ENCODE measurements around the gene SP5.
"Not testable (repeated sequence)": the region's sequence is repeated elsewhere in the genome, so short reads cannot be mapped to it uniquely, and the experiment has no call there.

SP5 gene

GRCh38 chr2:170715062-170715931 is at the start of gene SP5:
Gene SP5, plus strand, starts transcription at chr2:170715337. Its CDS starts 176 bp downstream, at chr2:170715513.
- TF ChIP-seq ZNF274 (IDR thresholded peaks at IDR 0.05; ENCODE audit: low read depth, low read length) = no peak

DNA sequence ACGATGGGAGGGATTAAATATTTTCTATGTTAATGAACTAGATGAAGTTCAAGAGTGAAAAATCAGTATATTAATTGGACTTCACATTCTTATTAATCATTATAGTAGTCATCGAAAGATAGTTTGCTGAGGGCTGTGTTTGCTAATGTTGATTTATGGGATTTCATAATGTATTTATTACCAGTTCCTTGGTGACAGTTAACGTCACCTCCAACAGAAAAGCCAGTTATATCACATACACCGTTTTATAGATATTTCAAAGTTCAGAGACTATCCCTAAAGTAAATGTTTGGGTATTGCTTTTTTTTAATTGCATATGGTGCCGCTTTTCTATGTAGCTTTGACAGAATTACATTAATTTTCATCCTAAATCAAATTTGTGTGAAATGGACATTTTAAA is 49.4 kb upstream of the SP5 start:
- H3K4me3 ChIP-seq (ENCODE audit: low read length) = no peak overlapping the region
- TF ChIP-seq ZNF274 (IDR thresholded peaks at IDR 0.05; ENCODE audit: low read depth, low read length) = no peak

More at GRCh38 chr2:170715062-170715931, at the start of gene SP5:
- peak within 1 kb of the TSS; percentile 47; the same call in 1 of the 2 replicates for H3K4me3 ChIP-seq (ENCODE audit: low read length)

DNA sequence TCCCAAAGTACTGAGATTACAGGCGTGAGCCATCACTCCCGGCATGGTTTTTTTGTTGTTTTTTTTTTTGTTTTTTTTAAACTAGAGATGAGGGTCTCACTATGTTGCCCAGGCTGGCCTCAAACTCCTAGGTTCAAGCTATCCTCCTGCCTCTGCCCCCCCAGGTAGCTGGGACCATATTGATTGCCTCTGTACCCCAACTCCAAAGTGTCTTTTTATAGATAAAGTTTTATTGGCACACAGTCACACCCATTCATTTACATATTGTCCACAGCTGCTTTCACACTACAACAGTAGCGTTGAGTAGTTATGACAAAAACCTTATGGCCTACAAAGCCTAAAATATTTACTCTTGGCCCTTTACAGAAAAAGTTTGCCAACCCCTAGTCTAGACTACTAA is 45.2 kb upstream of the SP5 start:
- H3K4me3 ChIP-seq (ENCODE audit: low read length) = no peak overlapping the region
- no peak for TF ChIP-seq ZNF274 (IDR thresholded peaks at IDR 0.05; ENCODE audit: low read depth, low read length)

GRCh38 chr2:170670651-170671050 is 44.5 kb upstream of the SP5 start:
- no peak for TF ChIP-seq ZNF274 (IDR thresholded peaks at IDR 0.05; ENCODE audit: low read depth, low read length)
- no peak overlapping the region for H3K4me3 ChIP-seq (ENCODE audit: low read length)

- no peak overlapping the region for H3K4me3 ChIP-seq (ENCODE audit: low read length)
- no peak for TF ChIP-seq ZNF274 (IDR thresholded peaks at IDR 0.05; ENCODE audit: low read depth, low read length)
These were observed 44.1 kb upstream of the SP5 start for GRCh38 chr2:170671079-170671478.

DNA sequence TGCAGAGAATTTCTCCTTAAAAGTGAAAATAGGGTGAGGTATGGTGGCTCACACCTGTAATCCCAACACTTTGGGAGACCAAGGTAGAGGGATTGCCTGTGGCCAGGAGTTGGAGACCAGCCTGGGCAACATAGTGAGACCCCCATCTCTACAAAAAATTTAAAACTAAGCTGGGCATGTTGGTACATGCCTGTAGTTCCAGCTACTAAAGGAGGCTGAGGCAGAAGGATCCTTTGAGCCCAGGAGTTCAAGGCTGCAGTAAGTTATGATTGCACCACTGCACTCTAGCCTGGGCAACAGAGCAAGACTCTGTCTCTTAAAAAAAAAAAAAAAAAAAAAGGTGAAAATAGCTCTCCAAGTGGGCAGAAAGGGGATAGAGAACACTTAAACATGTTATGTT is 40.9 kb upstream of the SP5 start:
- H3K4me3 ChIP-seq (ENCODE audit: low read length) = not testable (repeated sequence)

GRCh38 chr2:170675701-170676100 is 39.4 kb upstream of the SP5 start:
- TF ChIP-seq ZNF274 (IDR thresholded peaks at IDR 0.05; ENCODE audit: low read depth, low read length) = no peak
- H3K4me3 ChIP-seq (ENCODE audit: low read length) = no peak overlapping the region

DNA sequence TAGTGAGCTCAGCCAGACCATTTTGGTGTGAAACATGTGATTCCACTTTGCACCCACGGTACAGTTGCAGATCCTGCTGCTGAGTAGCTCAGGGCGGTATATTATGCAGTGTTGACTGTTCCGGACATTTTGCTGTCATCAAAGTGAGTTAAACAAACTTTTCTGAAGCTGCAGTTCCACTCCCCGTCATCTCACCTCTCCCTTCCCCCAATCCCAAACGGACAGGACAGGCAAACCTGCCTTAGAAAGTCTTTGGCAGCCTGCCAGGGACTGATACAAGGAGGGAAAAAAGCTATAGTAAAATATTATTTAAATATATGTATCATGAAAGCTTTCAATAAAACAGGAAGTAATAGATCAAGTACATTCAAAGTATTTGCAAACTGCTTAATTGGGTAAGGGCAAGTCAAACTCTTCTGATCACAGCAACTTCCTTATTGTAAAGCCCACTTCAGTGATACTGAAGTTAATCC is 35.5 kb upstream of the SP5 start:
- no peak for TF ChIP-seq ZNF274 (IDR thresholded peaks at IDR 0.05; ENCODE audit: low read depth, low read length)
- no peak overlapping the region for H3K4me3 ChIP-seq (ENCODE audit: low read length)

GRCh38 chr2:170680172-170680941 is 34.8 kb upstream of the SP5 start:
- TF ChIP-seq ZNF274 (IDR thresholded peaks at IDR 0.05; ENCODE audit: low read depth, low read length) = no peak
- no peak overlapping the region for H3K4me3 ChIP-seq (ENCODE audit: low read length)

- no peak overlapping the region for H3K4me3 ChIP-seq (ENCODE audit: low read length)
- TF ChIP-seq ZNF274 (IDR thresholded peaks at IDR 0.05; ENCODE audit: low read depth, low read length) = no peak
These were observed 33.8 kb upstream of the SP5 start for GRCh38 chr2:170681311-170681710.

GRCh38 chr2:170685591-170685990 is 29.5 kb upstream of the SP5 start:
- H3K4me3 ChIP-seq (ENCODE audit: low read length) = no peak overlapping the region
- no peak for TF ChIP-seq ZNF274 (IDR thresholded peaks at IDR 0.05; ENCODE audit: low read depth, low read length)

GRCh38 chr2:170689481-170689880 is 25.7 kb upstream of the SP5 start:
- no peak overlapping the region for H3K4me3 ChIP-seq (ENCODE audit: low read length)
- no peak for TF ChIP-seq ZNF274 (IDR thresholded peaks at IDR 0.05; ENCODE audit: low read depth, low read length)

GRCh38 chr2:170690640-170691039 is 24.5 kb upstream of the SP5 start:
- TF ChIP-seq ZNF274 (IDR thresholded peaks at IDR 0.05; ENCODE audit: low read depth, low read length) = no peak
- H3K4me3 ChIP-seq (ENCODE audit: low read length) = no peak overlapping the region

DNA sequence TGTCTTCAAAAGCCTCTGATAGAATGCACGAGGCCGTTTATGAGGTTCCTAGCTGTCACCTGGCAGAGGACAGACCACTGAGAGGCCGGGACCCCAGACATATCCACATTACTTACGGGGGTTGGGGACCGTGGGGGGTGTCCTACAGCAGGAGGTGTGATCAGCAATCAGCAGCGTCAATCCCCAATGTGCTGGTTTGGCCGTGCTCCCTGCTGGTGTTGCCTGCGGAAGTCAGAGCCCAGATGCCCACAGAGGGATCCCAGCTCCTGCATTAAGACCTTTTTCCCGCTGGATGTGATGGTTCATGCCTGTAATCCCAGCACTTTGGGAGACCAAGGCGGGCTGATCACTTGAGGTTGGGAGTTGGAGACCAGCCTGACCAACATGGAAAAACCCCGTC is 20.8 kb upstream of the SP5 start:
- TF ChIP-seq ZNF274 (IDR thresholded peaks at IDR 0.05; ENCODE audit: low read depth, low read length) = no peak
- no peak overlapping the region for H3K4me3 ChIP-seq (ENCODE audit: low read length)
